Skeletal muscle satellite cell (primary cell): ENCODE data around the gene ANKRD33B.

Experiments
- H3K27me3 ChIP-seq: 2 replicates; pipeline ENCODE4 v1.7.0; 2013; ENCODE audit warnings: low read length; ENCODE audit not compliant: control insufficient read depth, insufficient read depth
- H3K36me3 ChIP-seq: 2 replicates; pipeline ENCODE4 v1.7.0; 2013; ENCODE audit warnings: mild to moderate bottlenecking, control low read depth, low read length; ENCODE audit not compliant: insufficient read depth
- H3K4me1 ChIP-seq: 2 replicates; pipeline ENCODE4 v1.7.0; 2013; ENCODE audit warnings: low read length; ENCODE audit not compliant: control insufficient read depth, insufficient read depth
- H3K4me2 ChIP-seq: 2 replicates; pipeline ENCODE4 v1.7.0; 2013; ENCODE audit warnings: mild to moderate bottlenecking, low read length
- H3K4me3 ChIP-seq: 2 replicates; pipeline ENCODE4 v1.7.0; 2013; ENCODE audit warnings: low read length
- H3K9ac ChIP-seq: 2 replicates; pipeline ENCODE4 v1.7.0; 2013; ENCODE audit warnings: mild to moderate bottlenecking, low read depth, low read length, moderate library complexity
- H3K9me3 ChIP-seq: replicated peaks from 2 replicates; pipeline ENCODE4 v1.7.0; 2013; ENCODE audit warnings: mild to moderate bottlenecking, control low read depth, low read length

Gene ANKRD33B

DNA sequence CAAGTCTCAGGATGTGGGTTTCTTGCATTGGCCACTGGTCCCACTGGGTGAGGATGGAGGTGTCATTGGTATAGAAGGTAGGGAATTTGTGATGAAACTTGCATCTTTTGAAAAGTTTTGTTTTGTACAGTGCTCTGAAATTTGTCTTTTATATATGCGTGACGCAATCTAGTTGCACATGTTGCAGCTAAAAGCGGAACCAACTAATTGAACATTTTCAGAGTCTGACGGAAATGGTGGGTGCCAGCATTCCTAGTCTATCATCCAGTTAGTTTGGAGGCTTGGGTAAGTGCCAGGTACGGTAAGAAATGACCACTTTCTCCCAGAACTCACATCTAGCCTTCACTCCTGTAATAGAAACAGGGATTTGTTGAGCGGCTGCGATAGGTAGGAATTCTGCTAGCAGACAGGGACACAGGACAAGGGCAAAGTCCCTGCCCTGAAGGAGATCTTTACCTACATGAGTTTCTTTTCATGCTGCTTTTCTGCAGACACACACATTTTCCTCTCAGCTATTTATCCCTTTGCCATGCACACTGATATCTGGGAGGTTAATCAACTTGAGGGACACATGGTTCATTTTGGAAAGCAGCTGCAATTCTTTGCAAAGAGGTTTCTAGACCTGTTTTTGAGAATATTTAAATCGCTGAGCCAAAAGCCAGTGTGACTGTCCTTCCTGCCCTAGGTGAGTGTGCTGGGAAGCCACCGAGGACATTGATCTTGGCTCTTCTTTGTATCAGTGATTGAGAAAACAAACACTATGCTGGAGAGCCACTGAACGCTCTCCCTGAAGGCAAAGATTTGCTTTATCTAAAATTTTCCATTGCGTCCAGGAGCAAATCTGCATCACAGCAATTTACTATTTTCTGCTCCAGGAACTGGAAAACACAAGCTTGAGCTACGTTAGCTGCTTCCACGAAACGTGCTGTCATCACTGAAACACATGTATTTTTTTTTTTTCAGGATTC lies 107.5 kb downstream of the ANKRD33B start:
- no peak overlapping the region for H3K4me2 ChIP-seq
- H3K27me3 ChIP-seq, result peaks cover 10% of the 10 kb centered on the region
- H3K9ac ChIP-seq, result no peak overlapping the region
- H3K9me3 ChIP-seq, result peaks cover 7% of the 10 kb centered on the region
- H3K4me3 ChIP-seq, result no peak overlapping the region
- no peaks in the 10 kb centered on the region for H3K4me1 ChIP-seq
- H3K36me3 ChIP-seq, result no peaks in the 10 kb centered on the region

DNA sequence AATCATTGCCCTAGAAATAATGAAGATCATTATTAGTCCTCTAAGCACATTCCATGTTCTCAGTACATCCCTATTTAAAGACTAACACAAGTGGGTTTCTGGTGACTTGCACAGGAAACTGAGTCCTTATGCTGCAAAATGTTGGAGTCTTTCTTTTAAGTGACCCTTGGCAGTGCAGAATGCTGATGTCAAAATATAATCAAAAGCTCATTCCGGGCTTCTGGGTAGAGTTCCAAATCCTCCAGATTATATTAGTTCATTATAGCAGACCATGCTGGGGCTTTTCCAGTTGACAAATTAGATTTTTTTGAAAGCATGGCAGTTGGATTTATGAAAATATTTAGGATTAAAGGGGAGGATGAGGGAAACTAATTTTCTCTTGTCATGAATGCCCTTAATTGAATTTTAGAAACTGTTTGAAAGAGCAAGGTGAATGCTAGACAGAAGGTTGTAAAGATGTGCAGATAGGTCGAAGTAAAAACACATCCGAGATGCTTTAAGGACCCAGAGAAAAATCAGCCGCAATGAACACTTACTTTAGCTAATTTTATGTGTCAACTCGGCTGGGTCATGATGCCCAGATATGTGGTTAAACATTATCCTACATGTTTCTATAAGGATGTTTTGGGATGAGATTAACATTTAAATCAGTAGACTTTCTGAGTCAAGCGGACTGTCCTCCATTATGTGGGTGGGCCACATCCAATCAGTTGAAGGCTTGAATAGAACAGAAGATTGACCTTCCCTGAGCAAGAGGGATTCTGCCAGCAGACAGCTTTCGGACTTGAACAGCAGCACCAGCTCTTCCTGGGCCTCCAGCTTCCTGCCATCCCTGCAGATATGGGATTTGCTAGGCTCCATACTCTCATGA lies 108.5 kb downstream of the ANKRD33B start:
- H3K9me3 ChIP-seq, result peaks cover 7% of the 10 kb centered on the region
- no peaks in the 10 kb centered on the region for H3K4me1 ChIP-seq
- H3K4me3 ChIP-seq, result no peak overlapping the region
- H3K4me2 ChIP-seq, result no peak overlapping the region
- H3K36me3 ChIP-seq, result peaks cover 7% of the 10 kb centered on the region
- H3K9ac ChIP-seq, result no peak overlapping the region
- H3K27me3 ChIP-seq, result peaks cover 10% of the 10 kb centered on the region

DNA sequence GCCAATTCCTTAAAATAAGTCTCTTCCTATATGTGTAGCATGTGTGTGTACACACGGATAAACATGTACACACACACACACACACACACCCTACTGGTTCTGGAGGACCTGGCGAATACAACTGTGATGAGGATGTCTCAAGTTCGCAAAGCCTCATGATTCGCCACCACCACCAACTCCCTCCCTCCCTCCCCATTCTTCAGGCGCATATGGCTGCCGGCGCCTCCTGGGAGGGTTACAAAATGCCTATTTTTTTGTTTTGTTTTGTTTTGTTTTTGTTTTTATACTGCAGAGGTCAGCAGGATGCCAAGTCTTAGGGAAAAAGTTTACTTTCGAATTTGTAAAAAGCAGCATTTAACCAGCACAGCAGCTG lies 109.1 kb downstream of the ANKRD33B start:
- H3K4me1 ChIP-seq, result no peaks in the 10 kb centered on the region
- no peak overlapping the region for H3K9ac ChIP-seq
- H3K9me3 ChIP-seq, result peaks cover 7% of the 10 kb centered on the region
- H3K4me3 ChIP-seq, result no peak overlapping the region
- no peak overlapping the region for H3K4me2 ChIP-seq
- H3K27me3 ChIP-seq, result peaks cover 10% of the 10 kb centered on the region
- peaks cover 13% of the 10 kb centered on the region for H3K36me3 ChIP-seq

DNA sequence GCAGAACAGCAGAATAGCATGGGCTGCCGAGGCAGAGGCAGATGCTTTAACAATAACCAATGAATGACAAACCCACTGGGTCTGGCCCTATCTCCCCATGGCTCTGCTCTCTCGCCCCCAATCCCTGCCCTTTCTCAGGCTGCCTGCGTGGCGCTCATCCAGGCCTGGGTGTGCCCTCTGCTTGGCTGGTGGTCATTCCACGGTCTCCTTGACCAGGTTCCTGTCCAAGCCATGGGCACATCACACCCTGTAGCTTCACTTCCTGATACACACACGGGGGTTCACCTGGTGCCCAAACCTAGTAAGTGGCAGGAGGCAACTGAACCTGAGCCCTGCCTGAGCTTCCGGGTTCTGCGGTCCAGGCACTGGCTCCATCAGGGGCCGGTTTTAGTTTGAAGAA lies 109.5 kb downstream of the ANKRD33B start:
- Histone ChIP-seq H3K4me2 (no peak overlapping the region), H3K9ac (no peak overlapping the region), H3K9me3 (peaks cover 7% of the 10 kb centered on the region), H3K36me3 (peaks cover 17% of the 10 kb centered on the region), H3K27me3 (peaks cover 10% of the 10 kb centered on the region), H3K4me1 (no peaks in the 10 kb centered on the region), H3K4me3 (no peak overlapping the region)

DNA sequence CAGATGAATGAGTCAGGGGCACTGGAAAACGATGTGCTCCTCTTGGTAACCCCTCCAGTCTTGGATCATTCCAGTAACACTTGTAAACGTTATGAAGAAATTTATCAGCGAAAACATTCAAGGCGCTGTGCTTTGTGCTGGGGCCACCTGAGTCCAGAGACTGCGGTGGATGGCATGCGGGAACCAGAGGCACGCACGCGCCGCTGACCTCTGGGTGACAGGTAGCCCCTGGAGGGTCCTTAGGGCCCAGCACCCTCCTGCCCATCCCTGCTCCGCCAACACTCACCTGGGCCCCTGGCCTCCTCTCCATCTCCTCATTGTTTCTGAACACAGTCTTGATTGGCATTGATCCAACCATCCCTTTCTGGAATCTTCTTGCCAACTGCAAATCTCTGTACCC lies 110.2 kb downstream of the ANKRD33B start:
- peaks cover 10% of the 10 kb centered on the region for H3K27me3 ChIP-seq
- no peak overlapping the region for H3K4me2 ChIP-seq
- no peak overlapping the region for H3K9ac ChIP-seq
- H3K36me3 ChIP-seq, result peaks cover 23% of the 10 kb centered on the region
- H3K9me3 ChIP-seq, result peaks cover under 1% of the 10 kb centered on the region
- H3K4me1 ChIP-seq, result no peaks in the 10 kb centered on the region
- H3K4me3 ChIP-seq, result no peak overlapping the region

DNA sequence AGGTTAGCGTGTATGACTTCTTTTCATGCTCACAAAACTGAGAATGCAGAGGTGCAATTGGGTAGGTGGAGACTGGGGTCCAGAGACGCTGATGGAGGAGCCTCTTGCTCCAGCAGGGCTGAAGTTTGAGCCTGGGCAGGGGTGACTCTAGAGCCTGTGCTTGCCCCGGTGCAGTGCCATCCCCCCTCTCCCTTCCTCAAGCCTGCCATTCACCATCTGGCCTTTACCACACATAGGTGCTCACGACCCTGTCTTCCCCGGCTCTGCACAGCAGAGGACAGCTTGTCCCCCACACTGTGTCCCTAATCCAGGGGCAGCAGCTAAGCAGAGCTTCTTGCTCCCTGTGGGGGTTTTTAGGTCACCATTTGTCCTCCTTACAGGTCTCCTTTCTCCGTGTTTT lies 110.7 kb downstream of the ANKRD33B start:
- Histone ChIP-seq H3K4me3 (no peak overlapping the region), H3K4me1 (no peaks in the 10 kb centered on the region)

DNA sequence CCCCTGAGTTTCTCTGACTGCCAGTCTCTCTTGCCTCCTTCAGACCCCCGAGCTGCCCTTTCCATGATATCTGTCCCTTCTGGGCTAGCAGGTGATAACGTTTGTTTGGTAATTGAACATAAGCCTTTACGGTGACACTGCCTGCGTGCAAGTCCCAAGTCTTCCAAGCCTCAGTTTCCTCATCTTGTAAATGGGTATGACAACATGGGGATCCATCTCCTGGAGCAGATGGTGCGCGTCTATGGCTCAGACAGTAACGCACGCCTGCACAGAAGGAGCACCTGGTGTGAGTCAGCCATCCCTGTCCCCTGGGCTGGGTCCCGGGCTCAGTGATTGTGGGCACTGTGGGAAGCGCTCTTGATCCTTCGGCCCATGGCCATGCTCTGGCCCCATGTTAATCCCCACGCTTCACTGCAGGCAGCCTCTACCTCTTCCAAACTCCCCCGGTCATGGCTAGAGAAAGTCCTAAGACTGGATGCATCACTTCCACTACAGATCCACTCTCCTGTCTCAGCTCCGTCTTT lies 111.4 kb downstream of the ANKRD33B start:
- peaks cover 10% of the 10 kb centered on the region for H3K27me3 ChIP-seq
- no peaks in the 10 kb centered on the region for H3K4me1 ChIP-seq
- H3K36me3 ChIP-seq, result peaks cover 24% of the 10 kb centered on the region
- H3K9me3 ChIP-seq, result no peaks in the 10 kb centered on the region
- no peak overlapping the region for H3K4me3 ChIP-seq
- no peak overlapping the region for H3K4me2 ChIP-seq
- H3K9ac ChIP-seq, result no peak overlapping the region

More for the DNA sequence above, 110.7 kb downstream of the ANKRD33B start:
- Histone ChIP-seq H3K36me3 (peaks cover 23% of the 10 kb centered on the region), H3K27me3 (peaks cover 10% of the 10 kb centered on the region), H3K9me3 (no peaks in the 10 kb centered on the region), H3K9ac (no peak overlapping the region), H3K4me2 (no peak overlapping the region)

DNA sequence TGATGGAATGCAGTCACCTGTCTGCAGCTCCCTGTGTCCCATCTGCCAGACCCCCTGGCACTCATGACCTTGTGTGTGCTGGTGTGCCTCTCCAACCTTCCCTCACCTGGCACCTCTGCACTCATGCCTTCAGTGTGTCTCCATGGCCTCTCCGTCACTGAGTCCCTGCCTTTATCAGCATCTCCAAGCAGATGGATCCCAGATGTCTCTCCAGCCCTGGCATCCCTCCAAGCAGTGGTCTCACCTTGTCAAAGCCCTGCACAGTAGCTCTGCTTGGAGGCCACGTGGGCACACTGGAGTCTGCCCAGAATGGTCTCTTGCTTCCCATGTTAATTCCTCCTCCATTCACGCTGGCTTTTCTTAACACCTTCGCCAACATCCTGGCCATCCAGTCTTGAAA lies 112.4 kb downstream of the ANKRD33B start:
- no peaks in the 10 kb centered on the region for H3K9me3 ChIP-seq
- H3K4me2 ChIP-seq, result no peak overlapping the region
- no peaks in the 10 kb centered on the region for H3K4me1 ChIP-seq
- H3K36me3 ChIP-seq, result peaks cover 33% of the 10 kb centered on the region
- no peak overlapping the region for H3K4me3 ChIP-seq
- H3K9ac ChIP-seq, result no peak overlapping the region
- peaks cover 9% of the 10 kb centered on the region for H3K27me3 ChIP-seq

DNA sequence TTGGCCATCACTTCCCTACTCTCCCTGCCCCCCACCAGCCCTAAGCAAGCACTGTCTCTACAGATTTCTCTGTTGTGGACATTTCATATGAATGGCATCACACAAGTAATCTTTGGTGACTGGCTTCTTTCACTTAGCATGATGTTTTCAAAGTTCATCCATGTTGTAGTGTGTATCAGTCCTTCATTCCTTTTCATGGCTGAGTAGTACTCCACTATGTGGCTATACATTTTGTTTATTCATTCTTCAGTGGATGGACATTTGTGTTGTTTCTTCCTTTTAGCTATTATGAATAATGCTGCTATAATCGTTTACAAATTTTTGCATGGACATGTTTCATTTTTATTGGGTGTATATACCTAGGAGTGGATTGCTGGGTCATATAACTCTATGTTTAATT lies 113.1 kb downstream of the ANKRD33B start:
- H3K9ac ChIP-seq, result no peak overlapping the region
- H3K4me3 ChIP-seq, result no peak overlapping the region
- H3K4me1 ChIP-seq, result no peaks in the 10 kb centered on the region
- H3K36me3 ChIP-seq, result peaks cover 33% of the 10 kb centered on the region
- no peaks in the 10 kb centered on the region for H3K9me3 ChIP-seq
- H3K4me2 ChIP-seq, result no peak overlapping the region
- peaks cover 2% of the 10 kb centered on the region for H3K27me3 ChIP-seq

DNA sequence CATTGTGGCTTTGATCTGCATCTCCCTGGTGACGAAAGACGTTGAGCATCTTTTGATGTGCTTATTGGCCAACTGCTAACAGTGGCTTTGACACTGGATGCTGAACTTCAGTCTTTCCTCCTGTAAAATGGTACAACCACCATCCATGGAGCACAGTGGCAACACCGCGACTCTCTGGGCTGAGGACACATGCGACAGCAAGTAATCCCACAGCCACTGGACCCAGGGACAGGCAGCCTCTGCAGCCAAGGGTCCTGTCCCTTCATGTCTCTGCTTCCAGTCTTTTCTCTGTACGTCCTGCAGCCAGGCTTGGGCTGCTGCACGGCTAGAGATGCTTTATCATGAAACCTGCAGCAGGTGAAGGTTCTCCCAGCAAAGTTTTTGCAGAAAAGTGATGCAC lies 113.7 kb downstream of the ANKRD33B start:
- peaks cover 34% of the 10 kb centered on the region for H3K36me3 ChIP-seq
- no peaks in the 10 kb centered on the region for H3K4me1 ChIP-seq
- H3K9ac ChIP-seq, result no peak overlapping the region
- H3K9me3 ChIP-seq, result no peaks in the 10 kb centered on the region
- H3K27me3 ChIP-seq, result no peaks in the 10 kb centered on the region
- no peak overlapping the region for H3K4me3 ChIP-seq
- no peak overlapping the region for H3K4me2 ChIP-seq

DNA sequence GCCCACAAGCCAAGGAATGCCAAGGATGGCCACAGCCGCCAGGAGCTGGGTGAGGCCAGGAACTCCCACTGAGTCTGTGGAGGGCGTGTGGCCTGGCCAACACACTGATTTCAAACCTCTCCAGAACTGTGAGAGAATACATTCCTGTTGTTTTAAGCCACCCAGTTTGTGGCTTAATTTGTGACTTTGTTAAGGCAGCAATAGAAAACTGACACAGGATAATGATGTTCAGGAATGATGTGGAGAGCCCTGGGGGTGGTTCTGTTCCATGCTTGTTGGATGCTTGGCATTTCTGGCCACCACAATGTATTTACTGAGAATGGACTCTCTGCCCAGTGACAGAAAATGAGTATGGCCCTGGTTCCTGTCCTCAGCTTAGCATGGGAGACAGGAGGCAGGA lies 114.4 kb downstream of the ANKRD33B start:
- H3K4me1 ChIP-seq, result no peaks in the 10 kb centered on the region
- no peaks in the 10 kb centered on the region for H3K9me3 ChIP-seq
- H3K27me3 ChIP-seq, result no peaks in the 10 kb centered on the region
- H3K9ac ChIP-seq, result no peak overlapping the region
- H3K4me2 ChIP-seq, result no peak overlapping the region
- peaks cover 41% of the 10 kb centered on the region for H3K36me3 ChIP-seq
- H3K4me3 ChIP-seq, result no peak overlapping the region
